ENCODE data around the gene EMC8. TPM values are rescaled to one million over a fixed set of nuclear protein-coding genes. Genes with fewer than 3 reads are reported as not detected.

Gene EMC8
- total RNA-seq, 4 donors from 2014 or later, result 23.4 to 32.5 (median 26.8) TPM

DNA sequence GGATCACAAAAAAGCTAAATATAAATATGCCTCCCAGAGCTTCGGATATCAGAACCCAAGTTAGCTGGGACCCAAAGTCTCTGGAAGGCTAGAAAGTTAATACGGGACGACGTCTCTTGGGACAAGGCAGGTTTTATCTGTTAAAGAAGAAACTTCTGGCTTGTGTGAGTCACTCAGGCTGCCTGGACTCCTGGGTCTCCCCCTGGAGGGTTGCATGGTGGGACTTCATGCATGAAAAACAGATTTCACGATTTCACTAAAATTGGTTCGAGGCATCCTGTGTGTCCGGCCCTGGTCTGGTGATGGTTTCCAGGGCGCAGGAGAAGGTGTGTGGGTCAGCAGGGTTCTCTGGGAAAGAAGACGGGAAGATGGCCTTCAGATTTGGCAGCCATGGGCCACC lies 47.1 kb upstream of the EMC8 start:
- 57 to 85% methylated on average over 1 to 6 of the region's 9 CpGs for WGBS, 2 donors (ENCODE audit: low coverage in 1 of 2)
- Histone ChIP-seq H3K36me3 (no peaks in the 10 kb centered on the region), H3K27ac (no peak overlapping the region), H3K9me3 (no peaks in the 10 kb centered on the region), H3K4me1 (peaks cover 0 to 11% (median 0%) of the 10 kb centered on the region in 3 donors), H3K4me3 (no peak overlapping the region), H3K27me3 (peaks cover 7% of the 10 kb centered on the region)
- no peak for ATAC-seq
- TF ChIP-seq CTCF (IDR thresholded peaks at IDR 0.05) (no peak), EP300 (IDR thresholded peaks at IDR 0.05) (no peak), POLR2A (IDR thresholded peaks at IDR 0.05) (no peak), POLR2AphosphoS5 (IDR thresholded peaks at IDR 0.05) (no peak)

DNA sequence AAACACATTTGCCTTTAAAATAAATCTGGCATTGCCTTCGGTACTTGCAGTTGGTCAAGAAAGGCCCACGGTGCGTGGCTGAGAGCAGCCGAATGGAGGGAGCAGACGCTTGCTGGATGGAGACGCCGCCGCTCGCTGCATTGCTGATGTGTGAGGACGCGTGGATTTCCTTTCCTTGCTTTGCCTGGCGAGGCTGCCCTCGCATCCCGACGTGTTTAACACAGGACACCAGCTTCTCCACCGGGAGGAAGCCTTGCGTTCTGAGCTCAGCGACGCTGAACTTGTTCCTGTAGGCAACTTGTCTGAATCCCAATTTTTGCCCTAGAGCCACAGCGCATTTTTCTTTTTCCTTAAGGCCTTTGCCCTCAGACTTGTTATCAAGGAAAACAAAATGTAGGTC lies 45.9 kb upstream of the EMC8 start:
- no peaks in the 10 kb centered on the region for H3K36me3 ChIP-seq
- H3K4me1 ChIP-seq, result peaks cover 0 to 11% (median 0%) of the 10 kb centered on the region in 3 donors
- peaks cover 7% of the 10 kb centered on the region for H3K27me3 ChIP-seq
- H3K27ac ChIP-seq, result no peak overlapping the region
- TF ChIP-seq POLR2AphosphoS5 (IDR thresholded peaks at IDR 0.05) (no peak), EP300 (IDR thresholded peaks at IDR 0.05) (no peak), CTCF (IDR thresholded peaks at IDR 0.05) (no peak), POLR2A (IDR thresholded peaks at IDR 0.05) (no peak)
- no peak for ATAC-seq
- no peak overlapping the region for H3K4me3 ChIP-seq
- 46% methylated on average over 10 of the region's 20 CpGs; no CpG with 5 or more reads in 1 of the 2 donors for whole genome bisulfite sequencing, 2 donors (ENCODE audit: low coverage in 1 of 2)
- H3K9me3 ChIP-seq, result no peaks in the 10 kb centered on the region

GRCh38 chr16:85844786-85845185 lies 45.4 kb upstream of the EMC8 start:
- H3K4me1 ChIP-seq, result peaks cover 0 to 11% (median 0%) of the 10 kb centered on the region in 3 donors
- no peak overlapping the region for H3K27ac ChIP-seq
- 4 to 11% methylated on average over 8 to 13 of the region's 15 CpGs for WGBS, 2 donors (ENCODE audit: low coverage in 1 of 2)
- H3K9me3 ChIP-seq, result no peaks in the 10 kb centered on the region
- no peaks in the 10 kb centered on the region for H3K36me3 ChIP-seq
- peaks cover 10% of the 10 kb centered on the region for H3K27me3 ChIP-seq
- TF ChIP-seq POLR2A (IDR thresholded peaks at IDR 0.05) (no peak), CTCF (IDR thresholded peaks at IDR 0.05) (no peak)
- no peak for ATAC-seq
- no peak overlapping the region for H3K4me3 ChIP-seq

GRCh38 chr16:85844169-85844481 lies 44.8 kb upstream of the EMC8 start:
- Histone ChIP-seq H3K9me3 (no peaks in the 10 kb centered on the region), H3K4me1 (peaks cover 0 to 11% (median 0%) of the 10 kb centered on the region in 3 donors), H3K27ac (no peak overlapping the region), H3K27me3 (peaks cover 16% of the 10 kb centered on the region), H3K36me3 (no peaks in the 10 kb centered on the region), H3K4me3 (no peak overlapping the region)
- no peak for TF ChIP-seq POLR2AphosphoS5 (IDR thresholded peaks at IDR 0.05)
- no peak for TF ChIP-seq CTCF (IDR thresholded peaks at IDR 0.05)
- no peak for TF ChIP-seq EP300 (IDR thresholded peaks at IDR 0.05)
- no peak for ATAC-seq

DNA sequence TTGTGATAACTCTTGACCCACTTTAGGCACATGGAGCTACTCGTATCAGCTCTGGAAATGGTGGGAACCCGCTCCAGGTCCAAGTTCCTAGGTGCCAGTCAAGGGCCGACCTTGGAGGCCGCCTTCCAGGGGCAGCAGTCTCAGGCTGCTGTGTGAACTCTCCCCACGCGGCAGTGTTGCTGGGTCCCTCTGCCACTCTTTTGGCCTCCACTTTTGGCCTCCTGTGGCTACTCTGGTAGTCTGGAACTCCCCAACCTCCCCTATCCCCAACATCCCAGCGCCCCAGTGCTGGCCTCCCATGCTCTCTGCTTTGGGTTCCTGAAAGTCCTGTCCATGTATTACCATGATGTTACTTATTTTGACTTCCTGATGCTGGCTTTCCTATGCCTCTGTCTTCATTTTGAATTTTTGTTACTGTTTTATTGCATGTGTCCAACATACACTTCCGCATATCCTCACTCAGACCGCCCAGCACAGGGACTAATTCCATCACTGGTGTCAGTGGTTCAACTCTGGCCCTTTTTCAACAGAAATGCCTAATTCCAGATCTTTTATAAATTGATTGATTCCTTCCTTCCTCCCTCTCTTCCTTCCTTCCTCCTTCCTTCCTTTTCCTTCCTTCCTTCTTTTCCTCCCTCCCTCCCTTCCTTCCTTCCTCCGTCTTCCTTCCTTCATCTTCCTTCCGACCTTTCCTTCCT lies 44.3 kb upstream of the EMC8 start:
- no peak for ATAC-seq
- Histone ChIP-seq H3K27me3 (peaks cover 21% of the 10 kb centered on the region), H3K27ac (no peak overlapping the region), H3K36me3 (no peaks in the 10 kb centered on the region), H3K9me3 (no peaks in the 10 kb centered on the region), H3K4me3 (no peak overlapping the region), H3K4me1 (peaks cover 0 to 11% (median 0%) of the 10 kb centered on the region in 3 donors)
- TF ChIP-seq POLR2AphosphoS5 (IDR thresholded peaks at IDR 0.05), result no peak
- TF ChIP-seq POLR2A (IDR thresholded peaks at IDR 0.05), result no peak
- WGBS, 2 donors (ENCODE audit: low coverage in 1 of 2), result 90 to 94% methylated on average over 8 to 11 of the region's 11 CpGs

Data from gastroesophageal sphincter (tissue), 4 donors.